ENCODE results near the gene BMERB1.
A peak's percentile ranks its signal among the peaks of the same experiment; 100 is the strongest.
"Not testable (repeated sequence)": the region's sequence is repeated elsewhere in the genome, so short reads cannot be mapped to it uniquely, and the experiment has no call there.

Gene BMERB1

GRCh38 chr16:15426796-15427195, 7.6 kb upstream of the BMERB1 start:
- DNase-seq: no peak

- DNase-seq: peak; percentile 88
Observed at GRCh38 chr16:15427648-15428239, 6.6 kb upstream of the BMERB1 start.

DNA sequence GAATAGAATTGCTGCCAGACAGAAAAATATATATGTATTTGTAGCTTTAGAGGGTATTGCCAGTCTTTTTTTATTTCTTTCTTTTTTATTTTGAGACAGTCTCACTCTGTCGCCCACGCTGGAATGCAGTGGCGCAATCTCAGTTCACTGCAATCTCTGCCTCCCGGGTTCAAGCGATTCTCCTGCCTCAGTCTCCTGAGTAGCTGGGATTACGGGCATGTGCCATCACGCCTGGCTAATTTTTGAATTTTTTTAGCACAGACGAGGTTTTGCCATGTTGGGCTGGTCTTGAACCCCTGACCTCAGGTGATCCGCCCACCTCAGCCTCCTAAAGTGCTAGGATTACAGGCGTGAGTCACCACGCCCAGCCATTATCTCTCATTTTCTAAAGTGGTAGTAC, 3.5 kb upstream of the BMERB1 start:
- not testable (repeated sequence) for DNase-seq

DNA sequence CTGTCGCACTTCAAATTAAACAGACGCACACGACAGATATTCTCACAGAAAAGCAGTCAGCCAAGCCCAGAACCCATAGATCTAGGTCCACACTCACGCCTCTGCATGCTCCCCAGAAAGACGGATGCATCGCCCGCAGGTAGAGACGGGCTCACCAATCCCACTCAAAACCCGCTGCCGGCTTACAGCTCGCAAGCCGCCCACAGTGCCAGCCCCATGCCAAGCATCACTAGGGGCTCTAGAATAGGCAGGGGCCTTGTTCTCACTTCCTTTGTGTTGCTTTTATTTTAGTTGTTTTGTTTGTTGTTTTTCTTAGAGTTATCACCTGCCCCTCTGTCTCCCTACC, 336 bp upstream of the BMERB1 start:
- no peak for DNase-seq

- DNase-seq: no peak
Observed at GRCh38 chr16:15435216-15435864, 952 bp downstream of the BMERB1 start.

DNA sequence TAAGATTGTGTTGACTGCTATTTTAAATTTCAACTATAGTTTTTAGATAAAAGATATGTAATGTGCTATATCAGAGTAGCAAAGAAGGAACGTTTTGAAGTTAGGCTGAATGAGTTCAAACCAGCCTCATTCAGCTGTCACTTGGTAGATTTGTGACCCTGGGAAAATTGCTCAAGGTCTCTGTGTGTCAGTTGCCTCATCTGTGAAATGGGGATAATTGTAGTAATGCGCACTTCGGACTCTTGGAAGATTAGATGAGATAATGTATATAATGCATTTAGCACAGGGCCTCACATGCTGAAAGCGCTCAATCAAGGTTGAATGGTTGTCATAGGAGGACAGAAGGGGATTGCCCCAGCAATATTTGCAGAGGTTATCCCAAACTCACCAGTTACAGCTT, 4.7 kb downstream of the BMERB1 start:
- DNase-seq: no peak

GRCh38 chr16:15439521-15439920, 5.1 kb downstream of the BMERB1 start:
- DNase-seq: no peak

GRCh38 chr16:15440852-15441251, 6.5 kb downstream of the BMERB1 start:
- no peak for DNase-seq

DNA sequence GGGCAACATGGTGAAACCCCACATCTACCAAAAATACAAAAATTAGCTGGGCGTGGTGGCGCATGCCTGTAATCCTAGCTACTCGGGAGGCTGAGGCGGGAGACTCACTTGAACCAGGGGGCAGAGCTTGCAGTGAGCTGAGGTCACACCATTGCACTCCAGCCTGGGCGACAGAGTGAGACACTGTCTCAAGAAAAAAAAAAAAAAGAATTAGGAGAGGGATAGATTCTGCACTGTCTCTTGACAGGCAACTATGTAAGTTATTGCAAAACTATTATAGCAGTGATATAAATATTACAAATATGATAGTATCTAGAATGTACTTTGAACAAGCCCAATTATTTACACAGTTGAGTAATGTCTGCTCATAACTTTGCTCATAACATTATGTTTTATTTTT, 7.8 kb downstream of the BMERB1 start:
- not testable (repeated sequence) for DNase-seq

GRCh38 chr16:15443753-15444152, 9.4 kb downstream of the BMERB1 start:
- DNase-seq: no peak

DNA sequence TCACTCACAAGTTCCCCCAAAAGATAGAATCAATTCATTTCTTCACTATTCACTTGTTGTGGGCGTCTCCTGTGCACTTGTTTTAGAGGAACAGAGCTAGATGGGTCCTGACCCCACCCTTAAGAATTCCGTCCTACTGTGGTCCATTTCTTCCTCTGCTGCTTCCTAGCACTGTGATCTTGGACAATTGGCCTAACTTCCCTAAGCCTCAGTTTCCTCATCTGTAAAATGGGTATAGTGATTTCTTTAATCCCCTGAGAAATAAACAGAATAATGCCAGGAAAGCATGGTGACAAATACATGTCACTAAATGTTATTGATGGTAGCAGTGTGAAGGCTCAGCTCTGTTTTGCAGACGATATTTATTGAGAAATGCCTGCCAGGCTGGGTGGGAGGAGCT, 9.9 kb downstream of the BMERB1 start:
- no peak for DNase-seq

GRCh38 chr16:15445450-15445849, 11.1 kb downstream of the BMERB1 start:
- no peak for DNase-seq

- DNase-seq: no peak
Observed at GRCh38 chr16:15446901-15447300, 12.5 kb downstream of the BMERB1 start.

- DNase-seq: no peak
Observed at GRCh38 chr16:15450624-15451023, 16.2 kb downstream of the BMERB1 start.

DNA sequence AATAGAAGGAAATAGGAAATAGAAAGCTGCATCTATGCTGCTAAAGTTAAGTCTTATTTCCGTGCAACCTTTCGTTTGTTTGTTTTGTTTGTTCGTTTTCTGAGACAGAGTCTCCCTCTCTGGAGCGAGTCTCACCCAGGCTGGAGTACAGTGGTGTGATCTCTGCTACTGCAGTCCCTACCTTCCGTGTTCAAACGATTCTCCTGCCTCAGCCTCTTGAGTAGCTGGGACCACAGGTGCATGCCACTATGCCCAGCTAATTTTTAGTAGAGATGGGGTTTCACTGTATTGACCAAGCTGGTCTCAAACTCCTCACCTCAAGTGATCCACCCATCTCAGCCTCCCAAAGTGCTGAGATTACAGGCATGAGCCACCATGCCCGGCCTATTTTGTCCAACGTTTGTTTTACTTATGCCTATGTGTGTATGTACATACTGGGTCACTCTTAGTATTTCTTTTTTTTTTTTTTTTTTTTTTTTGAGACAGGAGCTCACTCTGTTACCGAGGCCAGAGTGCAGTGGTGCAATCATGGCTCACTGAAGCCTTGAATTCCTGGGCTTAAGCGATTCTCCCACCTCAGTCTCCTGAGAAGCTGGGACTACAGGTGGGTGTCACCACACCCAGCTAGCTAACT, 16.8 kb downstream of the BMERB1 start:
- DNase-seq: no peak

DNA sequence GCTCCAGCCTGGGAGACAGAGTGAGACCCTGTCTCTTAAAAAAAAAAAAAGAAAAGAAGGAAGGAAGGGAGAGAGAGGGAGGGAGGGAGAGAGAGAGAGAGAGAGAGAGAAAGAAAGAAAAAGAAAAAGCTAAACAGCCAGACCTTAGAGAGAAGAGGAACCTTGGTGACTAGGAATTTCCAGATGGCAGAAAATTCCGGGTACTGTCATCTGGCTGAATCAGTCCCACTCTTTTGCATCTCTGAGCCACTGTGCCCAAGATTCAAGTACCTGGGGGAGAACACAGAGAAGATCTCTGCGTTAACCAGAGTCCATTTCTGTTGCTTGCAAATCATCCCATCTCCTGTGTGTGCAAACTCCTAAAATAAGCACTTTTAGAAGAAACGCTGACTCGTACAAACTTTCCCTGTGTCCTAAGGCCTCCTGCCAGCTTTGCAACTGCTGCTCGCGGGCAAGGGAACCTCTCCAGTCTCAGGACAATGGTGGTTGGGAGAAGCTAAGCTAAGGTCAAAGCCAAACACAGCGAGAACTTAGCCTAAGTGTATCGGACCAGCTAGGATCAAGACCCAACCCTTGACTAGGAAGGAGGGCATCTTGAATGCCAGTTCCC, 18.0 kb downstream of the BMERB1 start:
- no peak for DNase-seq

DNA sequence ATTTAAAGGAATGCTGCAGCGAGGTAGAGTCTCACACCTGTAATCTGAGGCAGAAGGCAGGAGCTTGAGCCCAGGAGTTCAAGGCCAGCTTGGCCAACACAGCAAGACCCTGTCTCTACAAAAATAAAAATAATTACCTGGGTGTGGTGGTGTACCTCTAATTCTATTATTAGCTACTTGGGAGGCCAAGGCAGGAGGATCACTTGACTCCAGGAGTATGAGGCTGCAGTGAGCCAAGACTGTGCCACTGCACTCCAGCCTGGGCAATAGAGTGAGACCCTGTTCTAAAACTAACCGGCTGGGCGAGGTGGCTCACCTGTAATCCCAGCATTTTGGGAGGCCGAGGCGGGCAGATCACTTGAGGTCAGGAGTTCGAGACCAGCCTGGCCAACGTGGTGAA, 18.9 kb downstream of the BMERB1 start:
- DNase-seq: not testable (repeated sequence)

GRCh38 chr16:15454933-15455332, 20.5 kb downstream of the BMERB1 start:
- DNase-seq: not testable (repeated sequence)

DNA sequence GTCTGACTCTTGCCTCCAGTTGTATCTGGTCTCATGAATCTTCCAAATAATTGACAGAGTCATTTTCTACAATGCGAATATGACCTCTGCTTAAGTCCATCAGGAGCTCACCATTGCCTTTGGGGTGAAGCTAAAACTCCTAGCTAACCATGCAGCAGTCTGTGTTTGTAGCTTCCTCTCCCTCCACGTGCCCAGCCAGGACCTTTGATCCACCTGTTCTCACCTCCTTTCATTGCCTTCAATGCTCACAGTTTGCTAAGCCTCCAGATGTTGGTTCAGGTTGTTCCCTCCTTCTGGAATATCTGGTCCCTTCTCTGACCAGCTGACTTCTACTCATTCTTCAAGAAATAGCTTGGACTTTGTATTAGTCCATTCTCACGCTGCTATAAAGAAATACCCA, 23.0 kb downstream of the BMERB1 start:
- DNase-seq: no peak

DNA sequence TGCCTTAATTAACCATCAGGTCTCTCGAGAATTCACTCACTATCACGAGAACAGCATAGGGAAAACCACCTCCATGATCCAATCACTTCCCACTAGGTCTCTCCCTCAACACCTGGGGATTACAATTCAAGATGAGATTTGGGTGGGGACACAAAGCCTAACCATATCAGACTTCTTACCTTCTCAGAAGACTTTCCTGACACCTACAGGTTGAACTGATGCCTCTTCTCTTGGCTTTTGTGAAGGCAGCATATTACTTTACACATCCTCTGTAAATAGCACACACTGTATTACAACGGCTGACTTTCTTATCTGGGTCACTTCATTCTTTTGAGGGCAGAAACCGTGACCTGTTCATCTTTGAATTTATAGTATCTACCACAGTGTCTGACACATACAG, 23.6 kb downstream of the BMERB1 start:
- DNase-seq: peak; percentile 28

DNA sequence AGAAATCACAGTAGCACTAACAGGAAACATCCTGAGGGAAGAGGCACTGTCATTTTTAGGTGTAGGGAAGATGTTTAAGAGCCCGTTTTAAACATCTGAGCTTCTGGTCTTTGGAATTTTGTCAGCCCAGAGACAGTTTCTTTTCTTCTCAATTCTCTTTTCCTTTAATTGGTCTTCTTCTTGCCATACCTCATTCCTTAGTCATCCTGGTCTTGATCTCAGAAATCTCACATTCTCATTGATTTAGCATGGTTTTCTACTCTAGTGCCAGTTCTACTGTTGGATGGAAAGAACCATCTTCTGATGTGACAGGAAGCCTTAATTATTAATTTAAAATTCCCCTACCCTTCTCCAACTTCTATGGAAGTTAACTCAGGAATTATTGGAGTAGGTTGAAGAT, 25.4 kb downstream of the BMERB1 start:
- no peak for DNase-seq

GRCh38 chr16:15460601-15461000, 26.2 kb downstream of the BMERB1 start:
- DNase-seq: no peak

DNA sequence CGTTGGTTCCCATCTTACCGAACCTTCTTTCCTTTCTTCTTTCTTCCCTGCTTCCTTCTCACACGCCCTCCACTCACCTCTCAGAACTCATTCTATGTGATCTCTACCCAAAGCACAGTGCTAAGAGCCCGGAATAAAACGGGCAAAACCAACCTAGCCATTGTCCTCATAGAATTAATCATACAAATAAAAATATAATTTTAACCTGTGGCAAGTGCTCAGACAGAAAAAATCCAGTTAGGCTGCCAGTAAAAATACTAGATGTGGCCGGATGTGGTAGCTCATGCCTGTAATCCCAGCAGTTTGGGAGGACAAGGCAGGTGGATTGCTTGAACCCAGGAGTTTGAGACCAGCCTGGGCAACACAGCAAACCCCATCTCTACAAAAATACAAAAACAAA, 27.0 kb downstream of the BMERB1 start:
- no peak for DNase-seq

Measured in OCI-M1 (cell line).